HepG2 (cell line): Measurements from ENCODE around the gene CTNNAL1. TPM values are rescaled to one million over a fixed set of nuclear protein-coding genes. Genes with fewer than 3 reads are reported as not detected.

Experiments
- ATAC-seq: fragments of 200-7000 bp; cut with Tn5 transposase; 3 replicates; pipeline ENCODE4 v1.9.1; 2020; ENCODE audit warnings: mild to moderate bottlenecking, moderate library complexity
- BruUV-seq: library from RNA; stranded (reverse); fragments of 400-500 nt; replicated peaks from 2 replicates; lab custom pipeline; 2021; lab: Mats Ljungman, UMichigan
- CTCF ChIA-PET: fragments of 300-600 bp; formaldehyde crosslinking; extraction: SDS; loops from one replicate; lab custom pipeline; 2021; ENCODE audit warnings: low total read pairs, inconsistent platforms, low intra/inter-chr PET ratio; lab: Yijun Ruan, JAX
- POLR2A ChIA-PET: fragments of 350-600 bp; sonication (Branson Sonifier 250); formaldehyde crosslinking; loops from one replicate; lab custom pipeline; 2020; ENCODE audit warnings: antibody characterized with exemption, inconsistent platforms; lab: Yijun Ruan, JAX
- DNase-seq: peaks from one replicate; pipeline ENCODE4 v3.0.0-alpha.2; 2015; ENCODE audit warnings: low spot score
- FAIRE-seq: peaks from 3 replicates; lab custom pipeline; 2011; peaks lifted over from hg19 to GRCh38; lab: Jason Lieb, UNC
- H2AFZ ChIP-seq: one replicate; pipeline ENCODE4 v1.6.1; 2011; ENCODE audit warnings: low read length, inconsistent platforms
- H3K27ac ChIP-seq: fragments of 300-600 bp; 3 replicates; pipeline ENCODE4 v1.8.0; 2011; ENCODE audit warnings: mixed run types, mild to moderate bottlenecking, mixed read lengths, low read length, inconsistent platforms; ENCODE audit not compliant: insufficient read depth; ENCODE audit errors: extremely low read length
- H3K27me3 ChIP-seq, 2 experiments: fragments of 200-600 bp in 1 of 2; 2 replicates in 1 of 2; 3 replicates in 1 of 2; pipeline versions ENCODE4 v1.6.0 to v1.8.0; 2011; ENCODE audit warnings: low read length in 2 of 2, mild to moderate bottlenecking in 2 of 2, moderate library complexity in 2 of 2, inconsistent platforms in 1 of 2; ENCODE audit not compliant: insufficient read depth in 2 of 2, control insufficient read depth in 1 of 2
- H3K36me3 ChIP-seq, 2 experiments: fragments of 200-600 bp in 1 of 2; replicated peaks in 1 of 2; 2 replicates in 1 of 2; 3 replicates in 1 of 2; pipeline versions ENCODE4 v1.5.1 to v1.8.0; 2011; ENCODE audit warnings: low read length in 2 of 2, inconsistent platforms in 1 of 2; ENCODE audit not compliant: insufficient read depth in 2 of 2, control insufficient read depth in 1 of 2
- H3K4me1 ChIP-seq: 2 replicates; pipeline ENCODE4 v1.5.1; 2012; ENCODE audit warnings: low read length, inconsistent platforms; ENCODE audit not compliant: insufficient read depth
- H3K4me2 ChIP-seq: 2 replicates; pipeline ENCODE4 v1.6.0; 2011; ENCODE audit warnings: low read depth, low read length, inconsistent platforms
- H3K4me3 ChIP-seq, 3 experiments: fragments of 200-600 bp in 1 of 3; sonication (generic), shearing (Covaris generic) in 1 of 3; replicated peaks in 1 of 3; 2 replicates each; pipeline ENCODE4 v1.5.1; 2011 to 2016; ENCODE audit warnings: low read length in 3 of 3, inconsistent platforms in 2 of 3, low read depth in 2 of 3, mild to moderate bottlenecking in 2 of 3, control low read depth in 1 of 3, mixed read lengths in 1 of 3; ENCODE audit not compliant: insufficient read depth in 1 of 3
- H3K79me2 ChIP-seq: one replicate; pipeline ENCODE4 v1.6.1; 2011; ENCODE audit warnings: low read length, inconsistent platforms; ENCODE audit not compliant: insufficient read depth
- H3K9ac ChIP-seq: 2 replicates; pipeline ENCODE4 v1.6.0; 2011; ENCODE audit warnings: mild to moderate bottlenecking, low read depth, low read length, inconsistent platforms; ENCODE audit not compliant: insufficient read depth
- H3K9me3 ChIP-seq: 2 replicates; pipeline ENCODE4 v1.5.1; 2012; ENCODE audit warnings: mild to moderate bottlenecking, low read length
- H4K20me1 ChIP-seq: 2 replicates; pipeline ENCODE4 v1.6.0; 2011; ENCODE audit warnings: inconsistent platforms, mild to moderate bottlenecking, low read length, moderate library complexity; ENCODE audit not compliant: insufficient read depth
- MIER2 ChIP-seq: IDR thresholded peaks from 2 replicates; pipeline ENCODE4 v1.6.1; 2016; ENCODE audit warnings: missing biosample characterization, missing genetic modification reagents
- PRMT3 ChIP-seq: sonication (generic); formaldehyde crosslinking; IDR thresholded peaks from 2 replicates; pipeline ENCODE4 v1.8.1; 2022; ENCODE audit warnings: low read depth, mild to moderate bottlenecking, moderate library complexity, missing genetic modification reagents, borderline replicate concordance
- WGBS: methylation state at CpG from one replicate; pipeline ENCODE4 v1.1.6; 2017; ENCODE audit warnings: low lambda C conversion rate; 5-methylcytosine and 5-hydroxymethylcytosine counted together
- in situ Hi-C: cut with HindIII; loops from 2 replicates; pipeline ENCODE4 v1.10.0; 2017; ENCODE audit warnings: low pct_unique_long_range_greater_than_20kb; ENCODE audit not compliant: extremely low pct_ligation_motif_present
- intact Hi-C: fragments of 100-400 bp; cut with micrococcal nuclease; formaldehyde crosslinking; loops from one replicate; pipeline ENCODE4 v1.10.0; 2022; ENCODE audit not compliant: unreplicated experiment
- polyA plus RNA-seq, 8 experiments: library from polyadenylated mRNA; depleted of rRNA in 3 of 8; stranded (reverse) in 7 of 8; unstranded in 1 of 8; fragments of >200 nt; fragmentation: Illumina TruSeq in 4 of 8; extraction: Trizol in 4 of 8; gene quantifications; 2 replicates each; pipeline versions ENCODE4 v1.2.1 to v1.2.3, GENCODE V29; 2011 to 2016; ENCODE audit warnings: low read depth in 4 of 8, missing spikeins in 1 of 8, mixed read lengths in 1 of 8; ENCODE audit not compliant: insufficient read depth in 1 of 8
- total RNA-seq, 5 experiments: library from RNA; depleted of rRNA; stranded (reverse); fragments of >200 nt; fragmentation: Illumina TruSeq; extraction: Trizol; gene quantifications; 2 replicates each; pipeline ENCODE4 v1.2.3, GENCODE V29; 2016; ENCODE audit warnings: low read depth in 1 of 5
- TF ChIP-seq, protein P1 (sequence below): sonication (generic); formaldehyde crosslinking; IDR thresholded peaks from 2 replicates; pipeline ENCODE4 v1.5.1; 2020; ENCODE audit warnings: mild to moderate bottlenecking, missing genetic modification reagents
- TF ChIP-seq, protein P2 (sequence below): sonication (generic); formaldehyde crosslinking; IDR thresholded peaks from 2 replicates; pipeline ENCODE4 v1.8.1; 2023; ENCODE audit warnings: mild to moderate bottlenecking, missing genetic modification reagents

CTNNAL1 gene
- total and polyA plus RNA-seq, 2 of the 13 experiments (the other 11 are each of a cell fraction or from before 2014, with no cell fraction given): 32.0 to 162 TPM

- TF ChIP-seq, protein P1, sequence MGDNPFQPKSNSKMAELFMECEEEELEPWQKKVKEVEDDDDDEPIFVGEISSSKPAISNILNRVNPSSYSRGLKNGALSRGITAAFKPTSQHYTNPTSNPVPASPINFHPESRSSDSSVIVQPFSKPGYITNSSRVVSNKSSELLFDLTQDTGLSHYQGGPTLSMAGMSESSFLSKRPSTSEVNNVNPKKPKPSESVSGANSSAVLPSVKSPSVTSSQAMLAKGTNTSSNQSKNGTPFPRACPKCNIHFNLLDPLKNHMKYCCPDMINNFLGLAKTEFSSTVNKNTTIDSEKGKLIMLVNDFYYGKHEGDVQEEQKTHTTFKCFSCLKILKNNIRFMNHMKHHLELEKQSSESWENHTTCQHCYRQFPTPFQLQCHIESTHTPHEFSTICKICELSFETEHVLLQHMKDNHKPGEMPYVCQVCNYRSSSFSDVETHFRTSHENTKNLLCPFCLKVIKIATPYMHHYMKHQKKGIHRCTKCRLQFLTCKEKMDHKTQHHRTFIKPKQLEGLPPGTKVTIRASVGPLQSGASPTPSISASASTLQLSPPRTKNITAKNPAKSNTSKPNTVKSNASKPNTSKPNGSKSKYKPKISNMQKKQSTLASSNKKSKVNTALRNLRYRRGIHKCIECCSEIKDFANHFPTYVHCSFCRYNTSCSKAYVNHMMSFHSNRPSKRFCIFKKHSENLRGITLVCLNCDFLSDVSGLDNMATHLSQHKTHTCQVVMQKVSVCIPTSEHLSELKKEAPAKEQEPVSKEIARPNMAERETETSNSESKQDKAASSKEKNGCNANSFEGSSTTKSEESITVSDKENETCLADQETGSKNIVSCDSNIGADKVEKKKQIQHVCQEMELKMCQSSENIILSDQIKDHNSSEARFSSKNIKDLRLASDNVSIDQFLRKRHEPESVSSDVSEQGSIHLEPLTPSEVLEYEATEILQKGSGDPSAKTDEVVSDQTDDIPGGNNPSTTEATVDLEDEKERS (CRISPR knock-in tag): no peak
- no peak for TF ChIP-seq PRMT3 (CRISPR knock-in tag)
- TF ChIP-seq, all 625 proteins: peak for 0
Measured at GRCh38 chr9:108980893-108981292, 32.4 kb downstream of the CTNNAL1 start (continued).

- Histone ChIP-seq H3K4me2 (no peak overlapping the region), H3K9me3 (no peaks in the 10 kb centered on the region), H3K4me1 (no peaks in the 10 kb centered on the region), H3K27ac (no peak overlapping the region), H4K20me1 (no peaks in the 10 kb centered on the region), H3K4me3 (no peak overlapping the region), H2AFZ (no peak overlapping the region), H3K79me2 (no peaks in the 10 kb centered on the region), H3K27me3 (no peaks in the 10 kb centered on the region), H3K36me3 (peaks cover 10 to 43% of the 10 kb centered on the region in 2 experiments), H3K9ac (no peak overlapping the region)
- ChIA-PET CTCF (no interaction called here), POLR2A (no interaction called here)
- 91% methylated on average over 1 of the region's 1 CpG for WGBS
- no TSS peak for BruUV-seq
- DNase-seq (no peak), FAIRE-seq (no peak), ATAC-seq (no peak)
- intact Hi-C loops: no loop called here
- in situ Hi-C loops: no loop called here
- TF ChIP-seq, protein P2, sequence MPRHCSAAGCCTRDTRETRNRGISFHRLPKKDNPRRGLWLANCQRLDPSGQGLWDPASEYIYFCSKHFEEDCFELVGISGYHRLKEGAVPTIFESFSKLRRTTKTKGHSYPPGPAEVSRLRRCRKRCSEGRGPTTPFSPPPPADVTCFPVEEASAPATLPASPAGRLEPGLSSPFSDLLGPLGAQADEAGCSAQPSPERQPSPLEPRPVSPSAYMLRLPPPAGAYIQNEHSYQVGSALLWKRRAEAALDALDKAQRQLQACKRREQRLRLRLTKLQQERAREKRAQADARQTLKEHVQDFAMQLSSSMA: no peak
- no peak for TF ChIP-seq MIER2
- TF ChIP-seq, all 625 proteins: peak for 0
Measured at GRCh38 chr9:108978205-108978604, 35.1 kb downstream of the CTNNAL1 start.
